HepG2 (cell line): ENCODE measurements around the gene THADA. TPM values are rescaled to one million over a fixed set of nuclear protein-coding genes. Genes with fewer than 3 reads are reported as not detected.
A peak's percentile ranks its signal among the peaks of the same experiment; 100 is the strongest.

Experiments used
- ARID3A ChIP-seq: IDR thresholded peaks from 2 replicates; pipeline ENCODE4 v1.6.1; 2012; ENCODE audit warnings: low read depth, low read length, improper control_type of control experiment
- BRCA1 ChIP-seq: sonication (generic); formaldehyde crosslinking; IDR thresholded peaks from 2 replicates; pipeline ENCODE4 v1.4.0; 2020; ENCODE audit warnings: missing genetic modification reagents
- ETS1 ChIP-seq: sonication (generic); formaldehyde crosslinking; IDR thresholded peaks from 2 replicates; pipeline ENCODE4 v1.4.0; 2020; ENCODE audit warnings: missing genetic modification reagents
- FOXP4 ChIP-seq: sonication (generic); formaldehyde crosslinking; IDR thresholded peaks from 2 replicates; pipeline ENCODE4 v1.4.0; 2020; ENCODE audit warnings: missing genetic modification reagents
- HNF4G ChIP-seq, 2 experiments: sonication (generic) in 1 of 2; formaldehyde crosslinking in 1 of 2; IDR thresholded peaks; 2 replicates each; pipeline versions ENCODE4 v1.4.0 to v1.6.1; 2011 to 2020; ENCODE audit warnings: borderline replicate concordance in 2 of 2, low read depth in 2 of 2, mild to moderate bottlenecking in 2 of 2, low read length in 1 of 2, missing genetic modification reagents in 1 of 2, moderate library complexity in 1 of 2
- MXD4 ChIP-seq: IDR thresholded peaks from 2 replicates; pipeline ENCODE4 v1.6.1; 2016; ENCODE audit warnings: mild to moderate bottlenecking, missing biosample characterization, missing genetic modification reagents
- SMAD1 ChIP-seq: sonication (generic); formaldehyde crosslinking; IDR thresholded peaks from 2 replicates; pipeline ENCODE4 v1.4.0; 2020; ENCODE audit warnings: missing genetic modification reagents, low read depth, mild to moderate bottlenecking, borderline replicate concordance
- SP4 ChIP-seq: sonication (generic); formaldehyde crosslinking; IDR thresholded peaks from 2 replicates; pipeline ENCODE4 v1.8.1; 2023; ENCODE audit warnings: mild to moderate bottlenecking, missing genetic modification reagents
- YEATS2 ChIP-seq: sonication (generic); formaldehyde crosslinking; IDR thresholded peaks from 2 replicates; pipeline ENCODE4 v1.4.0; 2020; ENCODE audit warnings: missing genetic modification reagents, borderline replicate concordance
- ZBTB7B ChIP-seq: sonication (generic); formaldehyde crosslinking; IDR thresholded peaks from 2 replicates; pipeline ENCODE4 v1.4.0; 2020; ENCODE audit warnings: missing genetic modification reagents
- ZFP41 ChIP-seq: sonication (generic); formaldehyde crosslinking; IDR thresholded peaks from 2 replicates; pipeline ENCODE4 v1.4.0; 2020; ENCODE audit warnings: mild to moderate bottlenecking, missing genetic modification reagents, borderline replicate concordance
- ZMAT3 ChIP-seq: sonication (generic); formaldehyde crosslinking; conservative IDR thresholded peaks from 2 replicates; pipeline ENCODE4 v1.7.0; 2021; ENCODE audit warnings: missing genetic modification reagents
- ZNF318 ChIP-seq: sonication (generic); formaldehyde crosslinking; IDR thresholded peaks from 2 replicates; pipeline ENCODE4 v1.4.0; 2020; ENCODE audit warnings: mild to moderate bottlenecking, missing genetic modification reagents
- ZNF337 ChIP-seq: sonication (generic); formaldehyde crosslinking; IDR thresholded peaks from 2 replicates; pipeline ENCODE4 v1.5.1; 2020; ENCODE audit warnings: missing genetic modification reagents, low read depth, mild to moderate bottlenecking, borderline replicate concordance
- ZNF484 ChIP-seq: sonication (generic); formaldehyde crosslinking; IDR thresholded peaks from 2 replicates; pipeline ENCODE4 v1.5.1; 2020; ENCODE audit warnings: mild to moderate bottlenecking, low read depth, missing genetic modification reagents, borderline replicate concordance
- polyA plus RNA-seq, 8 experiments: library from polyadenylated mRNA; depleted of rRNA in 3 of 8; stranded (reverse) in 7 of 8; unstranded in 1 of 8; fragments of >200 nt; fragmentation: Illumina TruSeq in 4 of 8; extraction: Trizol in 4 of 8; gene quantifications; 2 replicates each; pipeline versions ENCODE4 v1.2.1 to v1.2.3, GENCODE V29; 2011 to 2016; ENCODE audit warnings: low read depth in 4 of 8, missing spikeins in 1 of 8, mixed read lengths in 1 of 8; ENCODE audit not compliant: insufficient read depth in 1 of 8
- total RNA-seq, 5 experiments: library from RNA; depleted of rRNA; stranded (reverse); fragments of >200 nt; fragmentation: Illumina TruSeq; extraction: Trizol; gene quantifications; 2 replicates each; pipeline ENCODE4 v1.2.3, GENCODE V29; 2016; ENCODE audit warnings: low read depth in 1 of 5

Gene THADA
- total and polyA plus RNA-seq, 2 of the 13 experiments (the other 11 are each of a cell fraction or from before 2014, with no cell fraction given), result 12.7 to 21.7 TPM

GRCh38 chr2:43221124-43221762 is 374.6 kb downstream of the THADA start (continued):
- TF ChIP-seq ETS1 (CRISPR knock-in tag) (no peak), SMAD1 (CRISPR knock-in tag) (no peak), FOXP4 (CRISPR knock-in tag) (peak; percentile 73), ZNF484 (CRISPR knock-in tag) (no peak), ZMAT3 (CRISPR knock-in tag) (no peak), MXD4 (0 out of 2 replicates have a peak, but pooled peaks have one; percentile 31), SP4 (CRISPR knock-in tag) (no peak; the same call in 1 of the 2 replicates), ARID3A (no peak), ZFP41 (CRISPR knock-in tag) (no peak), HNF4G (IDR thresholded peaks at IDR 0.05; ENCODE audit: borderline replicate concordance, low read depth, low read length) (0 out of 2 replicates have a peak, but pooled peaks have one; percentile 2), HNF4G (CRISPR knock-in tag; IDR thresholded peaks at IDR 0.05; ENCODE audit: borderline replicate concordance, low read depth) (no peak), ZNF318 (CRISPR knock-in tag) (peak; percentile 80; the same call in 1 of the 2 replicates), YEATS2 (CRISPR knock-in tag) (no peak; the same call in 1 of the 2 replicates), ZNF337 (CRISPR knock-in tag) (peak; percentile 79; the same call in 1 of the 2 replicates), BRCA1 (CRISPR knock-in tag) (no peak), ZBTB7B (CRISPR knock-in tag) (peak; percentile 37; the same call in 1 of the 2 replicates)
